ENCODE results near the gene SOCS1.
"Not testable (repeated sequence)": the region's sequence is repeated elsewhere in the genome, so short reads cannot be mapped to it uniquely, and the experiment has no call there.

SOCS1 gene

DNA sequence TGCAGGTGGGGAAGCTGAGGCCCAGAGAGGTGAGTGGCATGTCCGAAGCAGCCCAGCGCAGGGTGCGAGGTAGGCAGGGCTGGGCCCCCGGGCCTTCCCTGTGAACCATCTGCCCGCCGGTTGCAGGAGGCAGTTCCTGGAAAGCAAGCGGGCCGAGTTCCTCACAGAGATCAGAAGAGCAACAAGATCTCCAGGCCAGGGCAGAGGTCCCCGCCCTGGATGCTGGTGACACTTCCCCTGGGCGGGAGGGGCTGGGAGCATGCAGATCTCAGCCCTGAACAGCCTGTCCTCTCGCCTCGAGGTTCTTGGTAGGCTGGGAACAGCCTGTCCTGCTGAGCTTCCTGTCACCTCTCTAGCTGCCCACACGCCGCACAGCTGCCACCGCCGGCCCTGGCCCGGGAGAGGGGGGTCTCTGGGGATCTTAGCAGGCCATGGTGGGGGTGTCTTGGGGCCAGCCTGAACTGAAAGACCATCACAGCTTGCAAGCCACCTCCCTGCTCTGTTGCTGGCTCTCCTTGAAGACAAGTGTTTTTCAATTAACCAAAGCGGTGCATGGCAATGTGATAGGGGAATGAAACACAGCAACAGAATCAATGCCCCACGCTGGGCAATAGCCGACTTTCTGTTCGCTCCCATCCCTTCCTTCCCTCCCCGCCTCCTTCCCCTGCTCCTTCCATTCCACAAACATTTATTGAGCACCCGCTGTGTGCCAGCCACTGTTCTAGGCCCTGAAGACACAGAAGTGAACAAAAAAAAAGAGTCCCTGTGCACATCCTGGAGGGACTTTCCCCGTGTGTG, 31.7 kb downstream of the SOCS1 start:
- H3K4me3 ChIP-seq (ENCODE audit: low read length) = no peak overlapping the region
- no peak for DNase-seq (ENCODE audit: low read depth)
- TF ChIP-seq, protein P1, sequence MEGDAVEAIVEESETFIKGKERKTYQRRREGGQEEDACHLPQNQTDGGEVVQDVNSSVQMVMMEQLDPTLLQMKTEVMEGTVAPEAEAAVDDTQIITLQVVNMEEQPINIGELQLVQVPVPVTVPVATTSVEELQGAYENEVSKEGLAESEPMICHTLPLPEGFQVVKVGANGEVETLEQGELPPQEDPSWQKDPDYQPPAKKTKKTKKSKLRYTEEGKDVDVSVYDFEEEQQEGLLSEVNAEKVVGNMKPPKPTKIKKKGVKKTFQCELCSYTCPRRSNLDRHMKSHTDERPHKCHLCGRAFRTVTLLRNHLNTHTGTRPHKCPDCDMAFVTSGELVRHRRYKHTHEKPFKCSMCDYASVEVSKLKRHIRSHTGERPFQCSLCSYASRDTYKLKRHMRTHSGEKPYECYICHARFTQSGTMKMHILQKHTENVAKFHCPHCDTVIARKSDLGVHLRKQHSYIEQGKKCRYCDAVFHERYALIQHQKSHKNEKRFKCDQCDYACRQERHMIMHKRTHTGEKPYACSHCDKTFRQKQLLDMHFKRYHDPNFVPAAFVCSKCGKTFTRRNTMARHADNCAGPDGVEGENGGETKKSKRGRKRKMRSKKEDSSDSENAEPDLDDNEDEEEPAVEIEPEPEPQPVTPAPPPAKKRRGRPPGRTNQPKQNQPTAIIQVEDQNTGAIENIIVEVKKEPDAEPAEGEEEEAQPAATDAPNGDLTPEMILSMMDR (conservative IDR thresholded peaks at IDR 0.05; ENCODE audit: low read depth, low read length) = no peak

DNA sequence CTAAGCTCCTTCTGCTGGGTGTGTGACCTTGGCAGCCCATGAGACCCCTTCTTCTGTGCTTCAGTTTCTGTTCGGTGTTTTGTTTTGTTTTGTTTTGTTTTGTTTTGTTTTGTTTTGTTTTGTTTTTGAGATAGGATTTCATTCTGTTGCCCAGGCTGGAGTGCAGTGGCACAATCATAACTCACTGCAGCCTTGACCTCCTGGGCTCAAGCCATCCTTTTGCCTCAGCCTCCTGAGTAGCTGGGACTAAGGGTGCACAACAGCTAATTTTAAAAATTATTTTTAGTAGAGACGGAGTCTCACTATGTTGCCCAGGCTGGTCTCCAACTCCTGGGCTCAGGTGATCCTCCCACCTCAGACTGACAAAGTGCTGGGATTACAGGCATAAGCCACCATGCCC, 35.5 kb downstream of the SOCS1 start:
- not testable (repeated sequence) for H3K4me3 ChIP-seq (ENCODE audit: low read length); DNase-seq (ENCODE audit: low read depth)

DNA sequence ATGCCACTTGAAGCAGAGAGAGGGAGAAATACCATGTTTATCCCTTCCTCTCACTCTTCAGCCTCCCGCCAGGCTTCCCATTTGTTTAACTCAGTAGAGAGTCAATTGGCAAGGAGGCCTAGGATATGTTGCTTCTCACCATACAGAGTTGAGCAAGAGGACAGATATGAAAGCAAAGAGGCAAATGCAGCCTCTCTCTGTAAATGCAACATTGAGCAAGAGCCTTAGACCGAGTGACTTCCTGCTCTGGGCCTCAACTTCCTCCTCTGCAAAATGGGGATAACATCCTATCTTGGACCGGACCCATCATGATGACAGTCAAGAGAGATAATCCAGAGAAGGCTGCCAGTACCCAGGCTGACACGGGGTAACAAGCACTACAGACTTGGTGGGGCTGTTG, 36.8 kb downstream of the SOCS1 start:
- TF ChIP-seq, protein P1 (conservative IDR thresholded peaks at IDR 0.05; ENCODE audit: low read depth, low read length) = no peak
- H3K4me3 ChIP-seq (ENCODE audit: low read length) = no peak overlapping the region
- no peak for DNase-seq (ENCODE audit: low read depth)

GRCh38 chr16:11218604-11218962, 37.4 kb downstream of the SOCS1 start:
- TF ChIP-seq, protein P1 (conservative IDR thresholded peaks at IDR 0.05; ENCODE audit: low read depth, low read length) = peak; percentile 57
- no peak overlapping the region for H3K4me3 ChIP-seq (ENCODE audit: low read length)
- no peak for DNase-seq (ENCODE audit: low read depth)

- TF ChIP-seq, protein P1 (conservative IDR thresholded peaks at IDR 0.05; ENCODE audit: low read depth, low read length) = no peak
- DNase-seq (ENCODE audit: low read depth) = no peak
- H3K4me3 ChIP-seq (ENCODE audit: low read length) = no peak overlapping the region
Observed at GRCh38 chr16:11217651-11218603, 38.1 kb downstream of the SOCS1 start.

GRCh38 chr16:11215935-11216556, 40.0 kb downstream of the SOCS1 start:
- H3K4me3 ChIP-seq (ENCODE audit: low read length) = no peak overlapping the region
- DNase-seq (ENCODE audit: low read depth) = no peak
- TF ChIP-seq, protein P1 (conservative IDR thresholded peaks at IDR 0.05; ENCODE audit: low read depth, low read length) = no peak

DNA sequence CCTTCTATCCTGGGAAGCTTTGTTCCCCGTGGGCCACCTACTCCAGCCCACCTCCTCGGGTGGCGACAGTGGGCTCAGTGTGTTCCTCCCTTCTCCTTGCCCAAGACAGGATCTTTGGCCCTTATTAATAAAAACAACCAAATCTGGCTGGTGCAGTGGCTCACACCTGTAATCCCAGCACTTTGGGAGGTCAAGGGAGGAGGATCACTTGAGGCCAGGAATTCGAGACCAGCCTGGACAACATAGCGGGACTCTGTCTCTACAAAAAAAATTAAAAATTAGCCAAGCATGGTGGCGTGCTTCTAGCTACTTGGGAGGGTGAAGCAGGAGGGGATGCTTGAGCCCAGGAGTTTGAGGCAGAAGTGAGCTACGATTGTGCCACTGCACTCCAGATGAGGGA, 42.2 kb downstream of the SOCS1 start:
- no peak overlapping the region for H3K4me3 ChIP-seq (ENCODE audit: low read length)
- no peak for DNase-seq (ENCODE audit: low read depth)

More for the DNA sequence above, 42.2 kb downstream of the SOCS1 start:
- TF ChIP-seq, protein P1 (conservative IDR thresholded peaks at IDR 0.05; ENCODE audit: low read depth, low read length) = no peak

Measured in retinal pigment epithelial cell (primary cell).